K562 (cell line): ENCODE results near the gene SYCP2. TPM values are rescaled to one million over a fixed set of nuclear protein-coding genes. Genes with fewer than 3 reads are reported as not detected.
"Not testable (repeated sequence)": the region's sequence is repeated elsewhere in the genome, so short reads cannot be mapped to it uniquely, and the experiment has no call there.

Experiments used
- ATAC-seq: fragments of 200-7000 bp; cut with Tn5 transposase; 3 replicates; pipeline ENCODE4 v1.9.1; 2020; ENCODE audit warnings: moderate library complexity
- BruUV-seq: library from RNA; stranded (reverse); fragments of 400-500 nt; replicated peaks from 2 replicates; lab custom pipeline; 2021; lab: Mats Ljungman, UMichigan
- CTCF ChIA-PET: fragments of 300-600 bp; formaldehyde crosslinking; extraction: SDS; loops from one replicate; lab custom pipeline; 2021; ENCODE audit warnings: low intra/inter-chr PET ratio; lab: Yijun Ruan, JAX
- POLR2A ChIA-PET: fragments of 300-600, 350-650 bp; sonication (Branson Sonifier 250); formaldehyde crosslinking; extraction: SDS; loops from one replicate; lab custom pipeline; 2021; ENCODE audit warnings: antibody characterized with exemption, inconsistent platforms; lab: Yijun Ruan, JAX
- DNase-seq, 4 experiments: peaks; one replicate each; pipeline versions ENCODE4 v3.0.0 to v3.0.0-alpha.2; 2011 to 2018; ENCODE audit warnings: low spot score in 3 of 4, mixed read lengths in 3 of 4; ENCODE audit errors: extremely low read depth in 1 of 4
- FAIRE-seq: peaks from 2 replicates; lab custom pipeline; 2011; peaks lifted over from hg19 to GRCh38; lab: Jason Lieb, UNC
- H2AFZ ChIP-seq: 2 replicates; pipeline ENCODE4 v1.6.0; 2011; ENCODE audit warnings: low read depth, low read length, control low read depth, inconsistent platforms
- H3K27ac ChIP-seq: fragments of 200-600 bp; 3 replicates; pipeline ENCODE4 v1.8.0; 2011; ENCODE audit warnings: low read depth, mild to moderate bottlenecking, control low read depth, inconsistent platforms, low read length, moderate library complexity, mixed read lengths; ENCODE audit errors: extremely low read depth
- H3K27me3 ChIP-seq, 2 experiments: fragments of 300-600 bp in 1 of 2; 2 replicates in 1 of 2; 3 replicates in 1 of 2; pipeline versions ENCODE4 v1.6.0 to v1.8.0; 2011; ENCODE audit warnings: inconsistent platforms in 2 of 2, low read length in 2 of 2, mild to moderate bottlenecking in 1 of 2, mixed read lengths in 1 of 2, moderate library complexity in 1 of 2; ENCODE audit not compliant: control insufficient read depth in 2 of 2, insufficient read depth in 2 of 2
- H3K36me3 ChIP-seq: fragments of 300-600 bp; 3 replicates; pipeline ENCODE4 v1.8.0; 2011; ENCODE audit warnings: mild to moderate bottlenecking, low read length, inconsistent platforms; ENCODE audit not compliant: control insufficient read depth, insufficient read depth
- H3K4me1 ChIP-seq, 2 experiments: fragments of 200-600 bp in 1 of 2; replicated peaks in 1 of 2; 2 replicates in 1 of 2; 3 replicates in 1 of 2; pipeline versions ENCODE4 v1.5.1 to v1.8.0; 2011; ENCODE audit warnings: inconsistent platforms in 2 of 2, low read length in 2 of 2, mild to moderate bottlenecking in 1 of 2, mixed read lengths in 1 of 2, moderate library complexity in 1 of 2; ENCODE audit not compliant: control insufficient read depth in 2 of 2, insufficient read depth in 2 of 2
- H3K4me2 ChIP-seq: 2 replicates; pipeline ENCODE4 v1.6.1; 2011; ENCODE audit warnings: low read length, control low read depth, inconsistent platforms, mixed read lengths; ENCODE audit not compliant: insufficient read depth
- H3K4me3 ChIP-seq: fragments of 200-600 bp; sonication (generic), shearing (Covaris generic); 2 replicates; pipeline ENCODE4 v1.5.1; 2016; ENCODE audit warnings: control low read depth, inconsistent platforms
- H3K79me2 ChIP-seq: fragments of 200-600 bp; 3 replicates; pipeline ENCODE4 v1.8.0; 2011; ENCODE audit warnings: low read length, inconsistent platforms; ENCODE audit not compliant: control insufficient read depth, insufficient read depth
- H3K9ac ChIP-seq, 2 experiments: 2 replicates each; pipeline versions ENCODE4 v1.6.0 to v1.6.1; 2011; ENCODE audit warnings: low read depth in 2 of 2, low read length in 2 of 2, control low read depth in 1 of 2, inconsistent platforms in 1 of 2, mild to moderate bottlenecking in 1 of 2, mixed read lengths in 1 of 2; ENCODE audit not compliant: insufficient read depth in 1 of 2
- H3K9me1 ChIP-seq: one replicate; pipeline ENCODE4 v1.6.0; 2011; ENCODE audit warnings: inconsistent platforms, mild to moderate bottlenecking, low read length, moderate library complexity; ENCODE audit not compliant: control insufficient read depth, insufficient read depth
- H3K9me3 ChIP-seq: replicated peaks from 2 replicates; pipeline ENCODE4 v1.5.1; 2011; ENCODE audit warnings: low read depth, low read length, inconsistent platforms; ENCODE audit not compliant: control insufficient read depth, insufficient read depth
- H4K20me1 ChIP-seq: replicated peaks from 2 replicates; pipeline ENCODE4 v1.6.1; 2011; ENCODE audit warnings: low read length, inconsistent platforms, mixed read lengths; ENCODE audit not compliant: control insufficient read depth, insufficient read depth
- CHCHD3 ChIP-seq: fragments of 250-450 bp; sonication (Bioruptor Pico); IDR thresholded peaks from 2 replicates; pipeline ENCODE4 v2.1.2; 2022; ENCODE audit warnings: mild to moderate bottlenecking
- ZBTB40 ChIP-seq, 2 experiments: fragments of 450-650 bp in 1 of 2; sonication (generic) in 1 of 2; formaldehyde crosslinking in 1 of 2; IDR thresholded peaks; 2 replicates each; pipeline versions ENCODE4 v1.7.1 to v1.9.0; 2016 to 2022; ENCODE audit warnings: inconsistent platforms in 1 of 2, mild to moderate bottlenecking in 1 of 2, missing genetic modification reagents in 1 of 2
- ZFP91 ChIP-seq: sonication (generic); formaldehyde crosslinking; IDR thresholded peaks from 2 replicates; pipeline ENCODE4 v1.8.0; 2022; ENCODE audit warnings: mild to moderate bottlenecking, missing genetic modification reagents
- in situ Hi-C: fragments of 300-500 bp; cut with MboI; formaldehyde crosslinking; loops from 4 replicates; pipeline ENCODE4 v1.15.0; 2018; ENCODE audit warnings: inconsistent platforms, mixed read lengths
- intact Hi-C: fragments of 100-400 bp; cut with micrococcal nuclease; formaldehyde crosslinking; loops from 2 replicates; pipeline ENCODE4 v1.14.2; 2022
- polyA plus RNA-seq, 8 experiments: library from polyadenylated mRNA; depleted of rRNA in 4 of 8; stranded (reverse) in 5 of 8; unstranded in 3 of 8; fragments of >200 nt; fragmentation: Nextera tagmentation in 2 of 8; fragmentation: Illumina TruSeq in 1 of 8; extraction: Ambion mirVana in 2 of 8; extraction: Trizol in 1 of 8; gene quantifications; 2 replicates each; pipeline versions ENCODE4 v1.2.1 to v1.2.3, GENCODE V29; 2011 to 2014; ENCODE audit warnings: inconsistent platforms in 1 of 8, missing spikeins in 1 of 8
- total RNA-seq, 7 experiments: library from RNA; depleted of rRNA in 6 of 7; stranded (reverse); fragments of >200 nt in 6 of 7; fragmentation: Illumina TruSeq in 2 of 7; extraction: Trizol in 2 of 7; gene quantifications; 2 replicates each; pipeline versions ENCODE4 v1.2.1 to v1.2.3, GENCODE V29; 2011 to 2021; ENCODE audit warnings: low replicate concordance in 1 of 7

SYCP2 gene
- total and polyA plus RNA-seq, 9 of the 15 experiments (the other 6 are each of a cell fraction or from before 2014, with no cell fraction given), result 0.24 to 1.6 (median 0.67) TPM

DNA sequence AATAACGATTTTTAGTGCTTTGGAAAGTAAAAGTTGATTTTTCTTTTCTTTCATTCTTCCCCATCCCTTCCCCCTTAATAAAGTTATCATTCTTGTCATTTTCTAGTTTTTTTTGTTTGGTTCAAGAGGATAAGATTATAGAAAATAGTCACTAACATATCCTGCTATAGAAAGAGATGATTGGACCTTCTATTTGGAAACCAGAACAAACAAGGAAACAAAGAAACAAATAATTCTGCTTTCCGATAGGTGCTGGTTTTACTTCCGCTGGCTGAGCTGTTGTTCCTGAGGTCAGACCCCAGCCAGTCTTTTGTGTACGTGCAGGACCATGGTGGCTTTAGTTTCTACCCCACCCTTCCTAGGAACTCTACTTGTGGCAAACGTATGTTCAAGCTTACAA lies 24.7 kb upstream of the SYCP2 start, which contains the start of gene CDH26 (continued):
- TF ChIP-seq ZBTB40 (IDR thresholded peaks at IDR 0.05) (no peak), ZBTB40 (CRISPR knock-in tag; IDR thresholded peaks at IDR 0.05) (no peak), CHCHD3 (CRISPR knock-in tag) (no peak), ZFP91 (CRISPR knock-in tag) (no peak)

- ATAC-seq, H3K4me2 ChIP-seq, H3K4me3 ChIP-seq, in situ Hi-C loops, H3K36me3 ChIP-seq, FAIRE-seq, H3K79me2 ChIP-seq, CTCF ChIA-PET, intact Hi-C loops, H2AFZ ChIP-seq, POLR2A ChIA-PET, BruUV-seq, H3K9me1 ChIP-seq, H3K9ac ChIP-seq, DNase-seq, H4K20me1 ChIP-seq, H3K9me3 ChIP-seq, H3K4me1 ChIP-seq, H3K27ac ChIP-seq: not testable (repeated sequence)
- peaks cover 0 to 11% of the 10 kb centered on the region in 2 experiments; a peak in 2 of 5 replicates for H3K27me3 ChIP-seq
Observed at GRCh38 chr20:59957568-59957967, 24.1 kb upstream of the SYCP2 start.
